ENCODE results near the gene CENPH. TPM values are rescaled to one million over a fixed set of nuclear protein-coding genes. Genes with fewer than 3 reads are reported as not detected.

CENPH gene
- total and polyA plus RNA-seq, 4 donors = 0.33 to 14.6 (median 0.77) TPM

GRCh38 chr5:69213513-69214215, 24.3 kb downstream of the CENPH start:
- Histone ChIP-seq H3K4me1 (ENCODE audit: control insufficient read depth in 4 of 4, insufficient read depth in 4 of 4, low read length in 3 of 4) (peaks cover 2 to 3% (median 3%) of the 10 kb centered on the region in 4 donors), H3K9ac (ENCODE audit: low read depth in 1 of 2, low read length in 2 of 2) (no peak overlapping the region), H3K4me3 (ENCODE audit: low read depth in 1 of 3, low read length in 3 of 3) (no peak overlapping the region), H3K27ac (ENCODE audit: low read depth in 1 of 2, low read length in 2 of 2) (no peak overlapping the region), H3K36me3 (ENCODE audit: control insufficient read depth in 4 of 4, insufficient read depth in 3 of 4, low read depth in 1 of 4, low read length in 3 of 4) (no peaks in the 10 kb centered on the region), H3K27me3 (ENCODE audit: control insufficient read depth in 4 of 4, insufficient read depth in 4 of 4, low read length in 3 of 4) (no peaks in the 10 kb centered on the region), H3K9me3 (ENCODE audit: control insufficient read depth in 4 of 4, low read length in 3 of 4) (no peaks in the 10 kb centered on the region)
- DNase-seq (ENCODE audit: low spot score) = no peak
- WGBS = 95% methylated on average over 4 of the region's 4 CpGs
- TF ChIP-seq HNF4A (conservative IDR thresholded peaks at IDR 0.05) (peak in 1 of 2 donors; percentile 19), JUND (IDR thresholded peaks at IDR 0.05) (peak in 1 of 2 donors; percentile 64)
- TF ChIP-seq, protein P1, sequence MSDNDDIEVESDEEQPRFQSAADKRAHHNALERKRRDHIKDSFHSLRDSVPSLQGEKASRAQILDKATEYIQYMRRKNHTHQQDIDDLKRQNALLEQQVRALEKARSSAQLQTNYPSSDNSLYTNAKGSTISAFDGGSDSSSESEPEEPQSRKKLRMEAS (IDR thresholded peaks at IDR 0.05) = no peak

DNA sequence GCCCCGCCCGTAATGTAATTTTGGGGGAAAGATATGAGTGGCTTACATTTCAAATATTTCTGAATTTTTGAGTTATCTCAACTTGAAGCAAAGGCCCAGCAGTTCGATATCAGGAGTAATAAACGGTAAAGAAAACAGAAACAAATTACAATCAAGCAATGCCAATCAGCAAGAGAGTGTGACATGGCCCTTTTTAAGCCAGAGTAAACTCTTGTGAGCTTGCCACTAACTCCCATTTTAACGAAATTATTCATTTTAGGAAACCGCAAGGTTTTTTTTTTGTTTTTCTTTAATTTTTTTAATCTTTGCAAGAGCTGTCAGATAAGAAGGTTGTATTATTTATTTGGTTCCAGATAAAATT, 27.7 kb downstream of the CENPH start:
- no peak for DNase-seq (ENCODE audit: low spot score)
- H3K4me1 ChIP-seq (ENCODE audit: control insufficient read depth in 4 of 4, insufficient read depth in 4 of 4, low read length in 3 of 4) = peaks cover 2 to 16% (median 13%) of the 10 kb centered on the region in 4 donors
- TF ChIP-seq CTCF (IDR thresholded peaks at IDR 0.05; ENCODE audit: low read depth, low read length, missing input control) (no peak), GABPA (IDR thresholded peaks at IDR 0.05 in 1 of 2, conservative IDR thresholded peaks at IDR 0.05 in 1 of 2) (peak in 1 of 2 donors; percentile 23)
- peak overlapping the region; percentile 28 to 85 for H3K9ac ChIP-seq (ENCODE audit: low read depth in 1 of 2, low read length in 2 of 2)
- no peaks in the 10 kb centered on the region for H3K9me3 ChIP-seq (ENCODE audit: control insufficient read depth in 4 of 4, low read length in 3 of 4)
- H3K27me3 ChIP-seq (ENCODE audit: control insufficient read depth in 4 of 4, insufficient read depth in 4 of 4, low read length in 3 of 4) = no peaks in the 10 kb centered on the region
- peaks cover 0 to 2% (median 0%) of the 10 kb centered on the region in 4 donors for H3K36me3 ChIP-seq (ENCODE audit: control insufficient read depth in 4 of 4, insufficient read depth in 3 of 4, low read depth in 1 of 4, low read length in 3 of 4)
- H3K4me3 ChIP-seq (ENCODE audit: low read depth in 1 of 3, low read length in 3 of 3) = peak overlapping the region in 2 of 3 donors; percentile 75 to 98
- 46% methylated on average over 6 of the region's 6 CpGs for WGBS
- H3K27ac ChIP-seq (ENCODE audit: low read depth in 1 of 2, low read length in 2 of 2) = peak overlapping the region; percentile 99

- H3K27ac ChIP-seq (ENCODE audit: low read depth in 1 of 2, low read length in 2 of 2) = peak overlapping the region; percentile 99
- under 1% methylated on average over 73 of the region's 73 CpGs for WGBS
- H3K4me3 ChIP-seq (ENCODE audit: low read depth in 1 of 3, low read length in 3 of 3) = peak overlapping the region; percentile 75 to 99 (median 98)
- peaks cover 0 to 2% (median 0%) of the 10 kb centered on the region in 4 donors for H3K36me3 ChIP-seq (ENCODE audit: control insufficient read depth in 4 of 4, insufficient read depth in 3 of 4, low read depth in 1 of 4, low read length in 3 of 4)
- DNase-seq (ENCODE audit: low spot score) = peak; percentile 99
- H3K27me3 ChIP-seq (ENCODE audit: control insufficient read depth in 4 of 4, insufficient read depth in 4 of 4, low read length in 3 of 4) = no peaks in the 10 kb centered on the region
- H3K9ac ChIP-seq (ENCODE audit: low read depth in 1 of 2, low read length in 2 of 2) = peak overlapping the region; percentile 96 to 99
- H3K4me1 ChIP-seq (ENCODE audit: control insufficient read depth in 4 of 4, insufficient read depth in 4 of 4, low read length in 3 of 4) = peaks cover 2 to 17% (median 15%) of the 10 kb centered on the region in 4 donors
- H3K9me3 ChIP-seq (ENCODE audit: control insufficient read depth in 4 of 4, low read length in 3 of 4) = no peaks in the 10 kb centered on the region
- TF ChIP-seq JUND (IDR thresholded peaks at IDR 0.05) (no peak), RAD21 (IDR thresholded peaks at IDR 0.05) (peak in 1 of 2 donors; percentile 0), ATF3 (IDR thresholded peaks at IDR 0.05) (no peak), HNF4G (IDR thresholded peaks at IDR 0.05) (no peak), NR2F2 (IDR thresholded peaks at IDR 0.05) (peak; percentile 82), TAF1 (conservative IDR thresholded peaks at IDR 0.05) (peak; percentile 75), SP1 (IDR thresholded peaks at IDR 0.05) (peak; percentile 73), RXRA (IDR thresholded peaks at IDR 0.05) (peak; percentile 65 to 71), ZBTB33 (IDR thresholded peaks at IDR 0.05) (no peak), FOXA2 (IDR thresholded peaks at IDR 0.05) (no peak), HNF4A (conservative IDR thresholded peaks at IDR 0.05) (peak; percentile 56 to 60), EGR1 (IDR thresholded peaks at IDR 0.05; ENCODE audit: low read depth in 2 of 2) (peak in 1 of 2 donors; percentile 34), YY1 (IDR thresholded peaks at IDR 0.05) (peak; percentile 97)
- TF ChIP-seq, protein P2, sequence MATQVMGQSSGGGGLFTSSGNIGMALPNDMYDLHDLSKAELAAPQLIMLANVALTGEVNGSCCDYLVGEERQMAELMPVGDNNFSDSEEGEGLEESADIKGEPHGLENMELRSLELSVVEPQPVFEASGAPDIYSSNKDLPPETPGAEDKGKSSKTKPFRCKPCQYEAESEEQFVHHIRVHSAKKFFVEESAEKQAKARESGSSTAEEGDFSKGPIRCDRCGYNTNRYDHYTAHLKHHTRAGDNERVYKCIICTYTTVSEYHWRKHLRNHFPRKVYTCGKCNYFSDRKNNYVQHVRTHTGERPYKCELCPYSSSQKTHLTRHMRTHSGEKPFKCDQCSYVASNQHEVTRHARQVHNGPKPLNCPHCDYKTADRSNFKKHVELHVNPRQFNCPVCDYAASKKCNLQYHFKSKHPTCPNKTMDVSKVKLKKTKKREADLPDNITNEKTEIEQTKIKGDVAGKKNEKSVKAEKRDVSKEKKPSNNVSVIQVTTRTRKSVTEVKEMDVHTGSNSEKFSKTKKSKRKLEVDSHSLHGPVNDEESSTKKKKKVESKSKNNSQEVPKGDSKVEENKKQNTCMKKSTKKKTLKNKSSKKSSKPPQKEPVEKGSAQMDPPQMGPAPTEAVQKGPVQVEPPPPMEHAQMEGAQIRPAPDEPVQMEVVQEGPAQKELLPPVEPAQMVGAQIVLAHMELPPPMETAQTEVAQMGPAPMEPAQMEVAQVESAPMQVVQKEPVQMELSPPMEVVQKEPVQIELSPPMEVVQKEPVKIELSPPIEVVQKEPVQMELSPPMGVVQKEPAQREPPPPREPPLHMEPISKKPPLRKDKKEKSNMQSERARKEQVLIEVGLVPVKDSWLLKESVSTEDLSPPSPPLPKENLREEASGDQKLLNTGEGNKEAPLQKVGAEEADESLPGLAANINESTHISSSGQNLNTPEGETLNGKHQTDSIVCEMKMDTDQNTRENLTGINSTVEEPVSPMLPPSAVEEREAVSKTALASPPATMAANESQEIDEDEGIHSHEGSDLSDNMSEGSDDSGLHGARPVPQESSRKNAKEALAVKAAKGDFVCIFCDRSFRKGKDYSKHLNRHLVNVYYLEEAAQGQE (IDR thresholded peaks at IDR 0.05) = peak; percentile 85
These were observed 28.5 kb downstream of the CENPH start for GRCh38 chr5:69217548-69218526.

All from liver (tissue), 9 donors.